ENCODE measurements around the gene VAV2.

Gene VAV2

DNA sequence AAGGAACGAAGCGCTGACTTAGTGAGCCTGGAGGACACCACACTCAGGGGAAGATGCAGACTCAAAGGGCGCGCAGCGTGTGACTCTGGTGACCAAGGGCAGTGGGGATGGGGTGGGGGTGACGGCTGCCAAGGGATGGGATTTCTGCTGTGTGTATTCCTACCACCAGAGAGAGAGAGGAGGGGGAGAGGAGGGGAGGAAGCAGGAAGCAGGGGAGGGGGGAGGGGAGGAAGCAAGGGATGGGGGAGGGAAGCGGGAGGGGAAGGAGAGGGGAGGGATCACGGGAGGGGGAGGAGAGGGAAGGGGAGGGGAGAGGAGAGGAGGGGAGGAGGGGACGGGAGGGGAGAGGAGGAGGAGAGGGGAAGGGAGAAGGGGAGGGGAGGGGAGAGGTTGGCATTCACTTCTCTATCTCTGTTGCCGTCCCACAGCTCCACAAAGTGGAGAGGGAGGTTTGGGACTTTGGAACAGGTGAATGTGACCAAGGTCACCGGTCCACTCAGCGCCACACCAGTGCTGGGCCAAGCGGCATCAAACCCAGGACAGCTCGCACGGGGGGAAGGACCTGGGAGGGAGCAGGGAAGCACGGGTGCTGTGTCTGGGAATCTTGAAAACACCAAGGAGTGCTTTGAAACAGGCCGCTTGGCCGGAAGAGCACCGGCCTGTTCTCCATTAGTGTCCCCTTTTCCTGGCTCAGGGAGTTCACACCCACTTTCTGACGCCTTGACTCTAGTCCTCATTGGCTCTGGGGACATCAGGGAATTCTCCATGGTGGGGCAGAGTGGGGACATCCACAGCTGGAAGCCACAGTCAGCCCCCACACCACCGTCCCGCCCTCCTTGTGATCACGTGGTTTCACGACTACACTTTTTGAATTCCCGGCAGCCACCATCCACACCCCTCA, 77.4 kb downstream of the VAV2 start:
- H3K4me1 ChIP-seq (ENCODE audit: control insufficient read depth, insufficient read depth, low read length) = peaks cover 11% of the 10 kb centered on the region; the same call in 1 of the 2 replicates
- H3K27me3 ChIP-seq (ENCODE audit: control insufficient read depth, insufficient read depth, low read length) = no peaks in the 10 kb centered on the region
- peak overlapping the region; percentile 61 for H3K27ac ChIP-seq (ENCODE audit: low read depth, low read length)
- no peaks in the 10 kb centered on the region for H3K36me3 ChIP-seq (ENCODE audit: control insufficient read depth, insufficient read depth, low read length)
- no peak overlapping the region for H3K4me3 ChIP-seq (ENCODE audit: low read depth, low read length)
- H3K9me3 ChIP-seq (ENCODE audit: control insufficient read depth, insufficient read depth, low read length) = no peaks in the 10 kb centered on the region
- no peak overlapping the region for H3K9ac ChIP-seq (ENCODE audit: low read depth, low read length)

DNA sequence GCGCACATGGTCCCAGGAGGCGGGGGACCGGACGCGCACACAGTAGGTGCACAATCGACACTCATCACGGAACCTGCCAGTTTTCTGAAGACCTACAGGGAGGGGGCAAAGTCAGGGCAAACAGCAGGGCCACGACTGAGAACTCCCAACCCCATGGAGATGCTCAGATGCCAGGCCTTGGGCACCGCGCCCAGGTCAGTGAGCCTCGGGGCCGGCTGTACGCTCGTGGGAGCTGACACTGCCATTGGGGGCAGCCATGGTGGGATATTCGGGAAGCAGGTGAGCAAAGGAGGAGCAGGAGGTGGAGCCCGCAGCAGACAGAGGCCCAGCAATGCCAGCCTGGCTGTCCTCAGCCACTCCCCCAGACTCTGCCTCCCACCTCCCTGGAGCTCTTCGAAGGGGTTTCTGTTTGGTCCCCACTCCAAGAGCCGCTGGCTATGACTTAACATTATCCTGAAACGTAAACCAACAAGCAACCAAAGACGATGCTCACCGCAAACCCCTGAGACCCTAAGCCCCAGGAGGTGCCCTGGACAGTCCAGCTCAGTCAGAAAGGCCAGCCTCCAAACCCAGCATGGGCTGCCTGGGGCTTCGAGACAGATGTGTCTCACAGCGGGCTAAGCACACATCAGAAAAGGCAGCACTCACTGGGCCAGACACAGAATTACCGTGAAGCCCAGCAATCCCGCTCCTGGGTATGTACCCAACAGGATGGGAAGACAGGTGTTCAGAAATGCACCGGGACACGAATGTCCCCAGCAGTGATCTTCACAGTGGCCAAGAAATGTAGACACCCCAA, 78.4 kb downstream of the VAV2 start:
- Histone ChIP-seq H3K9ac (ENCODE audit: low read depth, low read length) (no peak overlapping the region), H3K36me3 (ENCODE audit: control insufficient read depth, insufficient read depth, low read length) (no peaks in the 10 kb centered on the region), H3K27me3 (ENCODE audit: control insufficient read depth, insufficient read depth, low read length) (no peaks in the 10 kb centered on the region), H3K4me1 (ENCODE audit: control insufficient read depth, insufficient read depth, low read length) (peaks cover 11% of the 10 kb centered on the region; the same call in 1 of the 2 replicates), H3K27ac (ENCODE audit: low read depth, low read length) (no peak overlapping the region), H3K4me3 (ENCODE audit: low read depth, low read length) (no peak overlapping the region), H3K9me3 (ENCODE audit: control insufficient read depth, insufficient read depth, low read length) (no peaks in the 10 kb centered on the region)

DNA sequence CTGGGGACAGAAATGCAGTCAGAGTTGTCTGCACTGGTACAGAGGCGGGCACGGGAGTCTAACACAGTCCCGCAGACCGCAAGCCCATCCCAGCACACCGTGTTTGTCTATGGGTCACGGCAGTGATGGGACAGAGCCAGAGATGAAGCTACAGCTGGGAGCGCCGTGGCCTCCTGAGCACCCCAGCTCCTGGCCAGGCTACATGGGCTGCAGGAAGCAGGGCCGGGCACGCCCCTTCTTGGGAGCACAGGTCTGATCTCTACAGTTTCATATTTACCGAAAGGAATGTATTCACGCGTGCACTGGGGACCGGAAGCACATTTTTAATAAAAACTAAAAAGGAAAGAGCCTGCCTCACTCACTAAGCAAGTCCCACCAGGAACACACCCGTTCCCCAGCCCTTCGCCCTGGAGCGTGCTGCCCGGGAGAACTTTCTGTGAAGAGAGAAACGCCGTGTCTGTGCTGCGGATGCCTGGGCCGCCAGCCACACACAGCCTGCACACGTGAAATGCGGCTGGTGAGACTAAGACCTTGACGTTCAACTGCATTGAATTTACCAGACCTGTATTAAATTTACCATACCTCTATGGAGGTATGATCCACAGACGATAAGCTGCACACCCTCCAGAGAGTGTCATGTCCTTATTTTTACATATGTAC, 81.1 kb downstream of the VAV2 start:
- H3K27ac ChIP-seq (ENCODE audit: low read depth, low read length) = no peak overlapping the region
- no peak overlapping the region for H3K9ac ChIP-seq (ENCODE audit: low read depth, low read length)
- H3K4me1 ChIP-seq (ENCODE audit: control insufficient read depth, insufficient read depth, low read length) = peaks cover 11% of the 10 kb centered on the region; the same call in 1 of the 2 replicates
- H3K36me3 ChIP-seq (ENCODE audit: control insufficient read depth, insufficient read depth, low read length) = no peaks in the 10 kb centered on the region
- H3K9me3 ChIP-seq (ENCODE audit: control insufficient read depth, insufficient read depth, low read length) = no peaks in the 10 kb centered on the region
- no peaks in the 10 kb centered on the region for H3K27me3 ChIP-seq (ENCODE audit: control insufficient read depth, insufficient read depth, low read length)
- H3K4me3 ChIP-seq (ENCODE audit: low read depth, low read length) = no peak overlapping the region

- Histone ChIP-seq H3K4me3 (ENCODE audit: low read depth, low read length) (no peak overlapping the region), H3K36me3 (ENCODE audit: control insufficient read depth, insufficient read depth, low read length) (no peaks in the 10 kb centered on the region), H3K9me3 (ENCODE audit: control insufficient read depth, insufficient read depth, low read length) (no peaks in the 10 kb centered on the region), H3K4me1 (ENCODE audit: control insufficient read depth, insufficient read depth, low read length) (no peaks in the 10 kb centered on the region), H3K9ac (ENCODE audit: low read depth, low read length) (no peak overlapping the region), H3K27ac (ENCODE audit: low read depth, low read length) (no peak overlapping the region), H3K27me3 (ENCODE audit: control insufficient read depth, insufficient read depth, low read length) (no peaks in the 10 kb centered on the region)
Observed at GRCh38 chr9:133906932-133907910, 84.9 kb downstream of the VAV2 start.

GRCh38 chr9:133906218-133906617, 85.9 kb downstream of the VAV2 start:
- no peaks in the 10 kb centered on the region for H3K36me3 ChIP-seq (ENCODE audit: control insufficient read depth, insufficient read depth, low read length)
- no peak overlapping the region for H3K4me3 ChIP-seq (ENCODE audit: low read depth, low read length)
- no peaks in the 10 kb centered on the region for H3K4me1 ChIP-seq (ENCODE audit: control insufficient read depth, insufficient read depth, low read length)
- no peaks in the 10 kb centered on the region for H3K9me3 ChIP-seq (ENCODE audit: control insufficient read depth, insufficient read depth, low read length)
- no peak overlapping the region for H3K9ac ChIP-seq (ENCODE audit: low read depth, low read length)
- H3K27ac ChIP-seq (ENCODE audit: low read depth, low read length) = no peak overlapping the region
- no peaks in the 10 kb centered on the region for H3K27me3 ChIP-seq (ENCODE audit: control insufficient read depth, insufficient read depth, low read length)

- Histone ChIP-seq H3K4me1 (ENCODE audit: control insufficient read depth, insufficient read depth, low read length) (no peaks in the 10 kb centered on the region), H3K27ac (ENCODE audit: low read depth, low read length) (no peak overlapping the region), H3K36me3 (ENCODE audit: control insufficient read depth, insufficient read depth, low read length) (no peaks in the 10 kb centered on the region), H3K9me3 (ENCODE audit: control insufficient read depth, insufficient read depth, low read length) (no peaks in the 10 kb centered on the region), H3K4me3 (ENCODE audit: low read depth, low read length) (no peak overlapping the region), H3K27me3 (ENCODE audit: control insufficient read depth, insufficient read depth, low read length) (no peaks in the 10 kb centered on the region), H3K9ac (ENCODE audit: low read depth, low read length) (no peak overlapping the region)
Observed at GRCh38 chr9:133905493-133905892, 86.6 kb downstream of the VAV2 start.

- H3K4me1 ChIP-seq (ENCODE audit: control insufficient read depth, insufficient read depth, low read length) = no peaks in the 10 kb centered on the region
- H3K36me3 ChIP-seq (ENCODE audit: control insufficient read depth, insufficient read depth, low read length) = no peaks in the 10 kb centered on the region
- H3K27ac ChIP-seq (ENCODE audit: low read depth, low read length) = no peak overlapping the region
- no peak overlapping the region for H3K9ac ChIP-seq (ENCODE audit: low read depth, low read length)
- no peak overlapping the region for H3K4me3 ChIP-seq (ENCODE audit: low read depth, low read length)
- no peaks in the 10 kb centered on the region for H3K9me3 ChIP-seq (ENCODE audit: control insufficient read depth, insufficient read depth, low read length)
- H3K27me3 ChIP-seq (ENCODE audit: control insufficient read depth, insufficient read depth, low read length) = no peaks in the 10 kb centered on the region
Observed at GRCh38 chr9:133904346-133905090, 87.6 kb downstream of the VAV2 start.

DNA sequence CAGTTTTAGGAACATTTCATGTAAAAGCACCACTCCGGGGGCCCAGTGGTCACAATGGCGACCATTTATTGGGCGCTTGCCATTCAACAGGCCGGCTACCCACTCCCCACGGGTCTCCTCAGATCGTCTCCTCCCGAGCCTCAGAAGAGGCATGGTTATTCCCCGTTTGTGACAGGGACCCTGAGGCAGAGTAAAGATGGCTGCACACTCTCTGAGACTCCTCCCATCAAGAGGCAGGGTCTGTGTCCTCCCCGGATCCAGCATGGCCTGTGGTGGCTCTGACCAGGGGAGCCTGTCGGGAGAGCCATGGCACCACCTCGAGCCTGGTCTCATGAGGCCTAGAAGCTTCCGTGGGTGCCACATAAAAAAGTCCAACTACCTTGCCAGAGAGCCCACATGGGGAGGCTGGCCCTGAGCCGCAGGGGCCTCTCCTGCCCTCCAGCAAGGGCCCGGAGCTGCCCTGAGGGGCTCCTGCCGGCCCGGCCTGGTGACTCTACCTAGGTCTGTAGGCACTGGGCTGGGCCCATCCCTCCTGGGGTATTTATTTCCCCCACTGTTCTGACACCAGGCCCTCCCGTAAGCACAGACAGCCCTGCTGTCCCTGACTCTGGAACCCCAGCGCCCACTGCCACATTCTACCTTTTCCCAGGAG, 90.8 kb downstream of the VAV2 start:
- Histone ChIP-seq H3K27ac (ENCODE audit: low read depth, low read length) (no peak overlapping the region), H3K9me3 (ENCODE audit: control insufficient read depth, insufficient read depth, low read length) (no peaks in the 10 kb centered on the region), H3K27me3 (ENCODE audit: control insufficient read depth, insufficient read depth, low read length) (no peaks in the 10 kb centered on the region), H3K9ac (ENCODE audit: low read depth, low read length) (no peak overlapping the region), H3K4me1 (ENCODE audit: control insufficient read depth, insufficient read depth, low read length) (no peaks in the 10 kb centered on the region), H3K4me3 (ENCODE audit: low read depth, low read length) (no peak overlapping the region), H3K36me3 (ENCODE audit: control insufficient read depth, insufficient read depth, low read length) (no peaks in the 10 kb centered on the region)

DNA sequence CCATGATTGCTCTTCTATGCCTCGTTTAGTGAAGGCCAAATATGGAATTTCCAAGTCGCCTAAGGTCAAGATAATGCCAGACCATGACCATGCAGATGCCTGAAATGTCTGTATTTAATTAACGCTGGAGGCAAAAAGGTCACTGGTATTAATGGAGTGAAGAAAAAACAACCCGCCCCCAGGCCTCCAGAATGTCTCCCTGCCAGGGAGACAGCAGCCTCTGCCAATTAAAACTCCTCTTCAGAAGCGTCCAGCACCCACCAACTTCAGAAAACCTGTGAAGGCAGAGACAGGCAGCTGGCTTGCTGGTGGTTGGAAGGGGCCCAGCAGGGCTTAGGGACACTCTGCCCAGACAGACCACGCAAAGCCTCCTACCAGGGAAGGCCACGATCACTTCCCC, 94.4 kb downstream of the VAV2 start:
- H3K4me1 ChIP-seq (ENCODE audit: control insufficient read depth, insufficient read depth, low read length) = 0 out of 2 replicates have a peak, but pooled peaks cover 4% of the 10 kb centered on the region
- no peaks in the 10 kb centered on the region for H3K9me3 ChIP-seq (ENCODE audit: control insufficient read depth, insufficient read depth, low read length)
- no peak overlapping the region for H3K9ac ChIP-seq (ENCODE audit: low read depth, low read length)
- no peak overlapping the region for H3K27ac ChIP-seq (ENCODE audit: low read depth, low read length)
- no peaks in the 10 kb centered on the region for H3K27me3 ChIP-seq (ENCODE audit: control insufficient read depth, insufficient read depth, low read length)
- H3K4me3 ChIP-seq (ENCODE audit: low read depth, low read length) = no peak overlapping the region
- H3K36me3 ChIP-seq (ENCODE audit: control insufficient read depth, insufficient read depth, low read length) = no peaks in the 10 kb centered on the region

Data from HUES48 (cell line).